DND-41 (cell line): Measurements from ENCODE around the gene LIMK2.

Experiments used
- EZH2 ChIP-seq: IDR thresholded peaks from 3 replicates; pipeline ENCODE4 v1.6.1; 2012; ENCODE audit warnings: borderline replicate concordance, low read depth, mild to moderate bottlenecking, moderate library complexity, low read length, inconsistent platforms; ENCODE audit not compliant: severe bottlenecking
- TF ChIP-seq, protein P1 (sequence below): IDR thresholded peaks from 2 replicates; pipeline ENCODE4 v1.5.1; 2012; ENCODE audit warnings: borderline replicate concordance, low read length, moderate library complexity, mild to moderate bottlenecking; ENCODE audit not compliant: poor library complexity, severe bottlenecking; ENCODE audit errors: extremely low read depth

DNA sequence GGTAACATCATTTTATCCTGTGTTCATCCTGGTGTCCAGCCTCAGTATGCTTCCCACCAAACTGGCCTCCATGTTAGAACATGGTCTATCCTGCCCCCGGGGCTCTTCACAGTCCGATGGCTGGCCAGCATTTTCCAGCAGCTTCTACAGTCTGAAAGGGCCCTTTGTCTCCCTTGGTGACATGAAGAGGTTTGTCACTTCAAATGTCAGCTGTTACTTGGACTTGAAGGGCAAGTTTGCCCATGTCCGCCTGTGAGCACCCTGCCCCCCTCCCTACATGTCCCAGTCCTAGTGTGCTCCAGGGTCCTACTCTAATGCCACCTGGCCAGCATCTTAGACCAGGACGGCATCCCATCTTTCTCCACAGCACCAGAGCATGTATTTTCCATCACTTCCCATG, 109.3 kb downstream of the LIMK2 start:
- TF ChIP-seq, protein P1, sequence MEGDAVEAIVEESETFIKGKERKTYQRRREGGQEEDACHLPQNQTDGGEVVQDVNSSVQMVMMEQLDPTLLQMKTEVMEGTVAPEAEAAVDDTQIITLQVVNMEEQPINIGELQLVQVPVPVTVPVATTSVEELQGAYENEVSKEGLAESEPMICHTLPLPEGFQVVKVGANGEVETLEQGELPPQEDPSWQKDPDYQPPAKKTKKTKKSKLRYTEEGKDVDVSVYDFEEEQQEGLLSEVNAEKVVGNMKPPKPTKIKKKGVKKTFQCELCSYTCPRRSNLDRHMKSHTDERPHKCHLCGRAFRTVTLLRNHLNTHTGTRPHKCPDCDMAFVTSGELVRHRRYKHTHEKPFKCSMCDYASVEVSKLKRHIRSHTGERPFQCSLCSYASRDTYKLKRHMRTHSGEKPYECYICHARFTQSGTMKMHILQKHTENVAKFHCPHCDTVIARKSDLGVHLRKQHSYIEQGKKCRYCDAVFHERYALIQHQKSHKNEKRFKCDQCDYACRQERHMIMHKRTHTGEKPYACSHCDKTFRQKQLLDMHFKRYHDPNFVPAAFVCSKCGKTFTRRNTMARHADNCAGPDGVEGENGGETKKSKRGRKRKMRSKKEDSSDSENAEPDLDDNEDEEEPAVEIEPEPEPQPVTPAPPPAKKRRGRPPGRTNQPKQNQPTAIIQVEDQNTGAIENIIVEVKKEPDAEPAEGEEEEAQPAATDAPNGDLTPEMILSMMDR: no peak
- TF ChIP-seq EZH2: no peak
